C4-2B (cell line): ENCODE results near the gene TNS1.

Experiments used
- H3K27ac ChIP-seq: fragments of 450-650 bp; 2 replicates; pipeline ENCODE4 v1.5.1; 2017
- CTCF ChIP-seq: fragments of 450-650 bp; conservative IDR thresholded peaks from 2 replicates; pipeline ENCODE4 v1.5.1; 2017; ENCODE audit warnings: mild to moderate bottlenecking
- ZFX ChIP-seq: fragments of 450-650 bp; IDR thresholded peaks from 2 replicates; pipeline ENCODE4 v1.6.1; 2017

The TNS1 gene

GRCh38 chr2:217976301-217976700, 26.5 kb downstream of the TNS1 start:
- no peak for TF ChIP-seq ZFX
- TF ChIP-seq CTCF: no peak
- no peak overlapping the region for H3K27ac ChIP-seq

DNA sequence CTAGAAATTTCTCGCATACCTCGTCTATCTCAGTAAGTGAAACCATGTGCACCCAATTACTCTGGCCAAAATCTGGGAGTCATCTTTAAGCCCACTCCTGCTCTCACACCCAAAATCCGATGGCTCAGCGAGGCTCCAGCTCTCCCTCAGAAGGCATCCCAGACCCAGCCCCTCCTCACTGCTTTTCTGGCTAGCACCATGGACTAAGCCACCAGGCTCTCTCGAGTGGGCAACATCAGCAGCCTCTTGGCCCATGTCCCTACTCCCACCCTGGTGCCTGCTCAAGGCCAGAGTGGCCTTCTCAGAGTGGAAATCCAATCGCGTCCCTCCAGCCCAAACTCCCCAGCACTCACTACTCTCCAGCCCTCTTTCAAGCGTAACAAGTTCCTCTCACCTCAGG, 27.2 kb downstream of the TNS1 start:
- TF ChIP-seq CTCF (no peak), ZFX (no peak)

GRCh38 chr2:217974389-217975005, 28.3 kb downstream of the TNS1 start:
- no peak overlapping the region for H3K27ac ChIP-seq
- TF ChIP-seq ZFX (no peak), CTCF (no peak)

More for the DNA sequence above, 27.2 kb downstream of the TNS1 start:
- no peak overlapping the region for H3K27ac ChIP-seq

DNA sequence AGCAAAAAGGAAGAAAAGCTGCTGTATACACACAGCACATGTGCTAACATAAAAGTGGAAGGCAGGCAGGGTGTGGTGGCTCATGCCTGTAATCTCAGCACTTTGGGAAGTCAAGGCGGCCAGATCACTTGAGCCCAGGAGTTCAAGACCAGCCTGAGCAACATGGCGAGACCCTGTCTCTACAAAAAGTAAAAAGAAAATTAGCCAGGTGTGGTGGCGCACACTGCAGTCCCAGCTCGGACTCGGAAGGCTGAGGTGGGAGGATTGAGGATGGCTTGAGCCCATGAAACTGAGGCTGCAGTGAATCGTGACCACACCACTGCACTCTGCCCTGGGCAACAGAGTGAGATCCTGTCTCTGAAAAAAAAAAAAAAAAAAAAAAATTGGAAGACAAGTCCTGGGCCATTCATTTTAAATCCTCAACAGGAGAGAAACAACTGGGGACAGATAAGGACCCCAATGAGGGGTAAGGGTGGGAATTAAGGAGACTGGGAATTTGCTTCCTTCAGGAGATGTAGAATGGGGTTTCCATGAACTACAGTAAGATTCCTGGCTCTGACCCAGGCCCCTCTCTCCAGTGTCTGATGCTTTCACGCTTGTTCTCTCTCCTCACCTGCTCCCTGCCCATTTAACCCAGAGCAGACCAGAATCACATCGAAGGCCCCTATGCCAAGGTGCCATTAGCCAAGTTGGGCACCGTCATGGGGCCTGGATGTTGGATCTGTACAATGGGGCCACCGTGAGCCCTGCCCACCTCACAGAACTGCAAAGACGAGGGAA, 29.6 kb downstream of the TNS1 start:
- TF ChIP-seq ZFX: no peak
- TF ChIP-seq CTCF: no peak

DNA sequence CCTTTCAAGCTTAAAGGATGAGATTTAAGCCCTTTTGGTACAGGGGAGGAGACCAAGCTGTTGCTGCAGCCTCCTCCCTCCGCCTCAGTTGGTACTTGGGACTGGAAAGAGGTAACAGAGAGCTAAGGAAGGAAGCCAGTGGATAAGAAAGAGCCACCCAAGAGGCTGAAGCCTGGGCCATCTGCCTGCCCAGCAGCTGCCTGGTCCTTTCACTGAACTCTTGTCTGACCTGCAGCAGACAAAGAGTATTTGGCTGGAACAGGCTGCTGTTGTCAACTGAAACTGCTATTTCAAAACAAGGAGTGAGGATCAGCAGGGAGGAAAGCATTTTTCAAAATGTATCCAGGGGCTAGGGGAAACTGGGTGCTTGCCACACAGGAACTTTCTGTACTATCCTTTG, 30.3 kb downstream of the TNS1 start:
- no peak overlapping the region for H3K27ac ChIP-seq
- no peak for TF ChIP-seq CTCF
- TF ChIP-seq ZFX: no peak

More for the DNA sequence above, 29.6 kb downstream of the TNS1 start:
- H3K27ac ChIP-seq: no peak overlapping the region

DNA sequence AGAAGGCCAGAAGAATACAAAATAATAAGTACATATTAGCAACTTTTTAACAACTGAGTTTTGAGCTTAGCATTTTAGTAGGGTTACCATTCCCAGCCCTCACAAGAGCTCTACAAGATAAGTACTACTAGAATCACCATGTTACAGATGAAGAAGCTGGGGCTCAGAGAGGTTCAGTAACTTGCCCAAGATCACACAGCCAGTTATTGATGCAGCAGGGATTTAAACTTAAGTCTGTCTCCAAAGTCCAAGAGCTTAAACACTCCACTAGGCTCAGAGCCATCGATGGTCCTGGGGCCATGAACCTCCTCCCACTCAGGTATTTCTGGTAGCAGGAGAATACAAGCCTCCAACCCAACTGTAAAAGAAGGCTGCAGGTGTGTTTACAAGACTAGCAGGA, 30.8 kb downstream of the TNS1 start:
- TF ChIP-seq CTCF: no peak
- TF ChIP-seq ZFX: no peak
- H3K27ac ChIP-seq: no peak overlapping the region

- TF ChIP-seq ZFX (no peak), CTCF (no peak)
- no peak overlapping the region for H3K27ac ChIP-seq
Observed at GRCh38 chr2:217971166-217971565, 31.6 kb downstream of the TNS1 start.
